Breast epithelium (tissue), 3 donors: ENCODE data around the gene MBOAT2.

ENCODE experiments used
- POLR2A ChIP-seq: fragments of 450-650 bp; IDR thresholded peaks from one replicate; pipeline ENCODE4 v1.6.1; 2016; ENCODE audit warnings: antibody characterized with exemption, mild to moderate bottlenecking, moderate library complexity
- POLR2AphosphoS5 ChIP-seq, 3 donors: sonication (generic); formaldehyde crosslinking; IDR thresholded peaks; one replicate each; pipeline ENCODE4 v1.6.1; 2017; ENCODE audit warnings: antibody characterized with exemption in 3 of 3
- TF ChIP-seq, protein P1 (sequence below), 3 donors: fragments of 450-650 bp; IDR thresholded peaks; one replicate each; pipeline ENCODE4 v1.5.1; 2016 to 2017; ENCODE audit warnings: antibody characterized with exemption in 3 of 3, mild to moderate bottlenecking in 3 of 3, moderate library complexity in 3 of 3

DNA sequence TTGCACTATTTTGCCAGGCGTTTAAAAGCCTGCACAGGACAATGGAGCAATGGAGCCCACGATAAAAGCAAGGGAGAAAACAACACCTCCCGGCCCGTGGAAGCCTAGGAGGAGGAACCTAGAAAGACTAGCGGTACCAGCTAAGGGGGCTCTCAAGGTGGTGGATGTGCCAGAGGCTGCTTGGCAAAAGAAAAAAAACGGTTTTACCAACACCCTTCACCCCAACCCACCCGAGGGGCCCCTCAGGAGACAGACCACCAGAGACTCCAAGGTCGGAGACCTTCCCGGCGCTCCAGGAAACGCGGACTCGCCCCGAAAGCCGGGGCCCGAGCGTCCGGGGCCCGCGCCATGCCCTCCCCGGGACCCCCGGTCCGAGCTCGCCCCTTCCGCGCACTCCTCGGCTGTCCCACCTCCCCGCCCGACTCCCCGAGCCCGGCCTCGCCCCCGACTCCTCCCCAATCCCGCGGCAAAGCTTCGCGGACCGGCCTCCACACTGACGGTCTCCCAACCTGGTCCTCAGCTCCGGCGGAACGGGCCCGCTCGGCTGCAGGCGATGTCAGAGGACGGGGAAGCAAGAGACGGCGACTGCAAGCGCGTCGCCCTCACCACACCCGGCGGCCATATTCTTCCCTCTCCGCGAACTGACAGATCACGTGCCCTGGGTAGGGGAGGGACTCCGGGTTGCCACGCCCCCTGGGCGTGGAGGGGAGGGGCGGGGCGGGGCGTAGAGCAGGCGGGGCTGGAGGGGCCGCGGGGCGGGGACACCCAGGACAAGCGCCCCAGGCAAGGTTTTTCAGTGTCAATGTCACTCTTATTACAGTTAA, 166.3 kb downstream of the MBOAT2 start, which contains the start of gene KIDINS220:
- TF ChIP-seq, protein P1, sequence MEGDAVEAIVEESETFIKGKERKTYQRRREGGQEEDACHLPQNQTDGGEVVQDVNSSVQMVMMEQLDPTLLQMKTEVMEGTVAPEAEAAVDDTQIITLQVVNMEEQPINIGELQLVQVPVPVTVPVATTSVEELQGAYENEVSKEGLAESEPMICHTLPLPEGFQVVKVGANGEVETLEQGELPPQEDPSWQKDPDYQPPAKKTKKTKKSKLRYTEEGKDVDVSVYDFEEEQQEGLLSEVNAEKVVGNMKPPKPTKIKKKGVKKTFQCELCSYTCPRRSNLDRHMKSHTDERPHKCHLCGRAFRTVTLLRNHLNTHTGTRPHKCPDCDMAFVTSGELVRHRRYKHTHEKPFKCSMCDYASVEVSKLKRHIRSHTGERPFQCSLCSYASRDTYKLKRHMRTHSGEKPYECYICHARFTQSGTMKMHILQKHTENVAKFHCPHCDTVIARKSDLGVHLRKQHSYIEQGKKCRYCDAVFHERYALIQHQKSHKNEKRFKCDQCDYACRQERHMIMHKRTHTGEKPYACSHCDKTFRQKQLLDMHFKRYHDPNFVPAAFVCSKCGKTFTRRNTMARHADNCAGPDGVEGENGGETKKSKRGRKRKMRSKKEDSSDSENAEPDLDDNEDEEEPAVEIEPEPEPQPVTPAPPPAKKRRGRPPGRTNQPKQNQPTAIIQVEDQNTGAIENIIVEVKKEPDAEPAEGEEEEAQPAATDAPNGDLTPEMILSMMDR (IDR thresholded peaks at IDR 0.05): no peak
- TF ChIP-seq POLR2AphosphoS5 (IDR thresholded peaks at IDR 0.05) (peak; percentile 71 to 94 (median 78)), POLR2A (no peak)
